Ovary (tissue), 9 donors: ENCODE results near the gene DUSP11. TPM values are rescaled to one million over a fixed set of nuclear protein-coding genes. Genes with fewer than 3 reads are reported as not detected.
"Not testable (repeated sequence)": the region's sequence is repeated elsewhere in the genome, so short reads cannot be mapped to it uniquely, and the experiment has no call there.

Experiments
- DNase-seq, 5 donors: peaks; one replicate each; pipeline ENCODE4 v3.0.0-alpha.2; 2019 to 2020
- H3K27ac ChIP-seq, 2 donors: fragments of 200-600 bp; one replicate each; pipeline versions ENCODE4 v1.5.1 to v1.8.0; 2019 to 2022
- H3K27me3 ChIP-seq: fragments of 200-600 bp; one replicate; pipeline ENCODE4 v1.8.0; 2022
- H3K36me3 ChIP-seq: fragments of 200-600 bp; sonication (generic); one replicate; pipeline ENCODE4 v1.5.1; 2019
- H3K4me1 ChIP-seq: one replicate; pipeline ENCODE4 v1.8.1; 2013; ENCODE audit warnings: mild to moderate bottlenecking, moderate library complexity; ENCODE audit not compliant: insufficient read depth
- H3K4me3 ChIP-seq: fragments of 200-600 bp; sonication (generic); one replicate; pipeline ENCODE4 v1.5.1; 2017
- H3K9me3 ChIP-seq, 2 donors: fragments of 200-600 bp in 1 of 2; sonication (generic) in 1 of 2; one replicate each; pipeline versions ENCODE4 v1.5.1 to v1.8.1; 2013 to 2019; ENCODE audit warnings: mild to moderate bottlenecking in 1 of 2, moderate library complexity in 1 of 2
- CTCF ChIP-seq, 3 donors: fragments of 450-650 bp in 2 of 3; fragments of 200-600 bp in 1 of 3; IDR thresholded peaks; one replicate each; pipeline versions ENCODE4 v1.5.1 to v1.8.0; 2016 to 2022; ENCODE audit warnings: antibody characterized with exemption in 3 of 3, mild to moderate bottlenecking in 1 of 3
- EP300 ChIP-seq: sonication (generic); formaldehyde crosslinking; IDR thresholded peaks from one replicate; pipeline ENCODE4 v1.6.1; 2017; ENCODE audit warnings: antibody characterized with exemption
- POLR2A ChIP-seq: fragments of 450-650 bp; IDR thresholded peaks from one replicate; pipeline ENCODE4 v1.6.1; 2017; ENCODE audit warnings: antibody characterized with exemption, mild to moderate bottlenecking, moderate library complexity
- WGBS, 3 donors: extraction: QIAGEN DNeasy Blood & Tissue Kit in 1 of 3; methylation state at CpG; one replicate each; pipeline versions ENCODE4 v1.1.5 to v1.1.7; 2013 to 2017; 5-methylcytosine and 5-hydroxymethylcytosine counted together
- intact Hi-C, 4 donors: fragments of 100-400 bp; cut with DNase I; formaldehyde crosslinking; loops; one replicate each; pipeline versions ENCODE4 v1.11.0 to v1.15.1; 2022 to 2023
- polyA plus RNA-seq, 2 donors: library from polyadenylated mRNA; stranded (reverse); fragments of 200-250 nt in 1 of 2; fragments of 350-450 nt in 1 of 2; fragmentation: Illumina TruSeq in 1 of 2; extraction: RNeasy Lipid Tissue Mini Kit (QIAGEN cat#74804) in 1 of 2; gene quantifications; one replicate each; pipeline ENCODE4 v1.2.3, GENCODE V29; 2013 to 2014
- total RNA-seq, 7 donors: library from RNA; depleted of rRNA in 2 of 7; stranded (reverse); fragments of >200 nt in 2 of 7; fragmentation: NEBNext Ultra II Directional in 3 of 7; extraction: Animal tissue kit (Norgen Biotek cat#: 25700) in 3 of 7; gene quantifications; one replicate each; pipeline versions ENCODE4 v1.1.0 to v1.2.4, GENCODE V29; 2016 to 2023
- donor health status: DM: no; HTN: no; CAD: no; lungs with moderate emphysema.
- donor health status: DM: no; HTN: no; CAD: no.
- donor health status: Bipolar disorder and iron deficiency.
- donor health status: DM: yes; HTN: yes; CAD: no.
- donor health status: DM: no; HTN: no; CAD: no.
- donor health status: DM: yes; HTN: yes; CAD: no.

Gene DUSP11
- total and polyA plus RNA-seq, 9 donors, result 19.2 to 54.3 (median 27.2) TPM

- no peak for DNase-seq
- Histone ChIP-seq H3K36me3 (no peaks in the 10 kb centered on the region), H3K4me3 (no peak overlapping the region), H3K4me1 (no peaks in the 10 kb centered on the region), H3K27me3 (no peaks in the 10 kb centered on the region), H3K9me3 (no peaks in the 10 kb centered on the region), H3K27ac (no peak overlapping the region)
- TF ChIP-seq EP300 (no peak), CTCF (IDR thresholded peaks at IDR 0.05) (no peak), POLR2A (no peak)
- intact Hi-C loops, result loop anchor here in 2 of 4 donors (10.0 kb wide), 2 partner anchors 184 to 514 kb away; no protein-coding TSS in a partner anchor
- WGBS, 3 donors, result 11 to 22% (median 19%) methylated on average over 2 of the region's 2 CpGs
Observed at GRCh38 chr2:73821227-73821626, 41.3 kb upstream of the DUSP11 start.

GRCh38 chr2:73818296-73818695 is 38.4 kb upstream of the DUSP11 start:
- 76 to 83% (median 79%) methylated on average over 15 to 18 of the region's 18 CpGs for WGBS, 3 donors
- Histone ChIP-seq H3K36me3 (no peaks in the 10 kb centered on the region), H3K4me1 (no peaks in the 10 kb centered on the region), H3K9me3 (no peaks in the 10 kb centered on the region), H3K4me3 (no peak overlapping the region), H3K27ac (no peak overlapping the region), H3K27me3 (no peaks in the 10 kb centered on the region)
- TF ChIP-seq EP300 (no peak), POLR2A (no peak), CTCF (IDR thresholded peaks at IDR 0.05) (no peak)
- intact Hi-C loops, result no loop called here
- no peak for DNase-seq

- Histone ChIP-seq H3K9me3 (no peaks in the 10 kb centered on the region), H3K4me1 (no peaks in the 10 kb centered on the region), H3K27ac (no peak overlapping the region), H3K4me3 (no peak overlapping the region), H3K27me3 (no peaks in the 10 kb centered on the region), H3K36me3 (no peaks in the 10 kb centered on the region)
- TF ChIP-seq POLR2A (no peak), EP300 (no peak), CTCF (IDR thresholded peaks at IDR 0.05) (no peak)
- intact Hi-C loops, result no loop called here
- no peak for DNase-seq
Observed at GRCh38 chr2:73812635-73813034, 32.7 kb upstream of the DUSP11 start.

- no peak for DNase-seq
- Histone ChIP-seq H3K4me3 (no peak overlapping the region), H3K4me1 (no peaks in the 10 kb centered on the region), H3K27me3 (no peaks in the 10 kb centered on the region), H3K9me3 (no peaks in the 10 kb centered on the region), H3K36me3 (no peaks in the 10 kb centered on the region), H3K27ac (no peak overlapping the region)
- intact Hi-C loops, result no loop called here
- no peak for TF ChIP-seq POLR2A
- TF ChIP-seq EP300, result no peak
- TF ChIP-seq CTCF (IDR thresholded peaks at IDR 0.05), result no peak
Observed at GRCh38 chr2:73811878-73812277, 32.0 kb upstream of the DUSP11 start.

- H3K4me1 ChIP-seq, DNase-seq, H3K27ac ChIP-seq, intact Hi-C loops, H3K27me3 ChIP-seq, H3K4me3 ChIP-seq, H3K36me3 ChIP-seq, H3K9me3 ChIP-seq: not testable (repeated sequence)
- WGBS, 3 donors, result 32 to 60% methylated on average over 2 of the region's 3 CpGs; no CpG with 5 or more reads in 1 of the 3 donors
Observed at GRCh38 chr2:73783883-73784282, 4.0 kb upstream of the DUSP11 start, which contains the start of gene C2orf78. Gene C2orf78 (plus strand): TSS chr2:73784183. CDS start chr2:73784310, 127 bp downstream.

GRCh38 chr2:73783402-73783801 is 3.5 kb upstream of the DUSP11 start:
- H3K27ac ChIP-seq, H3K36me3 ChIP-seq, H3K9me3 ChIP-seq, H3K27me3 ChIP-seq, H3K4me1 ChIP-seq, DNase-seq, H3K4me3 ChIP-seq, intact Hi-C loops: not testable (repeated sequence)
- 77 to 82% (median 81%) methylated on average over 15 of the region's 15 CpGs for WGBS, 3 donors
